Liver (tissue), 9 donors: ENCODE measurements around the gene SORL1. TPM values are rescaled to one million over a fixed set of nuclear protein-coding genes. Genes with fewer than 3 reads are reported as not detected.

Source experiments
- DNase-seq: peaks from one replicate; pipeline ENCODE4 v3.0.0-alpha.2; 2017; ENCODE audit warnings: low spot score
- H3K27ac ChIP-seq, 2 donors: one replicate each; pipeline ENCODE4 v1.7.0; 2013; ENCODE audit warnings: inconsistent platforms in 2 of 2, low read length in 2 of 2, control low read depth in 1 of 2, low read depth in 1 of 2, mild to moderate bottlenecking in 1 of 2
- H3K27me3 ChIP-seq, 4 donors: one replicate each; pipeline versions ENCODE4 v1.6.1 to v1.7.0; 2013; ENCODE audit warnings: low read length in 3 of 4, inconsistent platforms in 1 of 4, mild to moderate bottlenecking in 1 of 4, moderate library complexity in 1 of 4; ENCODE audit not compliant: control insufficient read depth in 4 of 4, insufficient read depth in 4 of 4
- H3K36me3 ChIP-seq, 4 donors: one replicate each; pipeline versions ENCODE4 v1.6.1 to v1.7.0; 2013; ENCODE audit warnings: low read length in 3 of 4, mild to moderate bottlenecking in 3 of 4, low read depth in 1 of 4, moderate library complexity in 1 of 4; ENCODE audit not compliant: control insufficient read depth in 4 of 4, insufficient read depth in 3 of 4
- H3K4me1 ChIP-seq, 4 donors: one replicate each; pipeline versions ENCODE4 v1.6.1 to v1.7.0; 2013; ENCODE audit warnings: low read length in 3 of 4, mild to moderate bottlenecking in 3 of 4, moderate library complexity in 1 of 4; ENCODE audit not compliant: control insufficient read depth in 4 of 4, insufficient read depth in 4 of 4
- H3K4me3 ChIP-seq, 3 donors: one replicate each; pipeline versions ENCODE4 v1.6.1 to v1.7.0; 2013; ENCODE audit warnings: low read length in 3 of 3, control low read depth in 1 of 3, low read depth in 1 of 3, mild to moderate bottlenecking in 1 of 3
- H3K9ac ChIP-seq, 2 donors: one replicate each; pipeline ENCODE4 v1.7.0; 2013; ENCODE audit warnings: low read length in 2 of 2, mild to moderate bottlenecking in 2 of 2, moderate library complexity in 2 of 2, control low read depth in 1 of 2, low read depth in 1 of 2
- H3K9me3 ChIP-seq, 4 donors: one replicate each; pipeline versions ENCODE4 v1.6.1 to v1.7.0; 2013; ENCODE audit warnings: low read length in 3 of 4; ENCODE audit not compliant: control insufficient read depth in 4 of 4
- ATF3 ChIP-seq: IDR thresholded peaks from 2 replicates; pipeline ENCODE4 v1.6.1; 2016; ENCODE audit warnings: antibody characterized with exemption
- CTCF ChIP-seq: fragments of 150-350 bp; IDR thresholded peaks from 2 replicates; pipeline ENCODE4 v1.5.1; 2017; ENCODE audit warnings: improper control_type of control experiment, low read depth, low read length; ENCODE audit not compliant: missing input control
- EGR1 ChIP-seq, 2 donors: IDR thresholded peaks; 2 replicates each; pipeline ENCODE4 v1.6.1; 2016 to 2018; ENCODE audit warnings: antibody characterized with exemption in 2 of 2, low read depth in 2 of 2
- FOXA1 ChIP-seq: IDR thresholded peaks from 2 replicates; pipeline ENCODE4 v1.6.1; 2016; ENCODE audit warnings: antibody characterized with exemption
- FOXA2 ChIP-seq: IDR thresholded peaks from 2 replicates; pipeline ENCODE4 v1.6.1; 2016; ENCODE audit warnings: antibody characterized with exemption
- GABPA ChIP-seq, 2 donors: IDR thresholded peaks in 1 of 2; conservative IDR thresholded peaks in 1 of 2; 2 replicates each; pipeline ENCODE4 v1.6.1; 2016; ENCODE audit warnings: antibody characterized with exemption in 2 of 2, mild to moderate bottlenecking in 1 of 2, moderate library complexity in 1 of 2
- HNF4A ChIP-seq, 2 donors: conservative IDR thresholded peaks; 2 replicates each; pipeline ENCODE4 v1.6.1; 2016; ENCODE audit warnings: antibody characterized with exemption in 2 of 2, mild to moderate bottlenecking in 2 of 2
- JUND ChIP-seq, 2 donors: IDR thresholded peaks; 2 replicates each; pipeline ENCODE4 v1.6.1; 2016; ENCODE audit warnings: antibody characterized with exemption in 2 of 2
- MAX ChIP-seq: IDR thresholded peaks from 2 replicates; pipeline ENCODE4 v1.6.1; 2016; ENCODE audit warnings: antibody characterized with exemption
- NR2F2 ChIP-seq: IDR thresholded peaks from 2 replicates; pipeline ENCODE4 v1.6.1; 2016; ENCODE audit warnings: antibody characterized with exemption
- RAD21 ChIP-seq, 2 donors: IDR thresholded peaks; 2 replicates each; pipeline ENCODE4 v1.6.1; 2016; ENCODE audit warnings: antibody characterized with exemption in 2 of 2, mild to moderate bottlenecking in 2 of 2
- RXRA ChIP-seq, 2 donors: IDR thresholded peaks; 2 replicates each; pipeline ENCODE4 v1.6.1; 2017 to 2018; ENCODE audit warnings: antibody characterized with exemption in 2 of 2, mild to moderate bottlenecking in 1 of 2
- SP1 ChIP-seq: IDR thresholded peaks from 2 replicates; pipeline ENCODE4 v1.6.1; 2018; ENCODE audit warnings: antibody characterized with exemption, mild to moderate bottlenecking
- TAF1 ChIP-seq: conservative IDR thresholded peaks from 2 replicates; pipeline ENCODE4 v1.6.1; 2016; ENCODE audit warnings: antibody characterized with exemption, mild to moderate bottlenecking
- YY1 ChIP-seq: IDR thresholded peaks from 2 replicates; pipeline ENCODE4 v1.6.1; 2016; ENCODE audit warnings: antibody characterized with exemption, mild to moderate bottlenecking
- ZBTB33 ChIP-seq: IDR thresholded peaks from 2 replicates; pipeline ENCODE4 v1.6.1; 2016; ENCODE audit warnings: antibody characterized with exemption
- WGBS: extraction: QIAGEN DNeasy Blood & Tissue Kit; methylation state at CpG from one replicate; pipeline ENCODE4 v1.1.7; 2013; 5-methylcytosine and 5-hydroxymethylcytosine counted together
- polyA plus RNA-seq, 2 donors: library from polyadenylated mRNA; stranded (reverse) in 1 of 2; unstranded in 1 of 2; fragments of 200-250 nt in 1 of 2; fragments of >200 nt in 1 of 2; fragmentation: Nextera tagmentation in 1 of 2; extraction: Ambion mirVana in 1 of 2; gene quantifications; one replicate each; pipeline versions ENCODE4 v1.2.1 to v1.2.3, GENCODE V29; 2013 to 2015
- total RNA-seq, 2 donors: library from RNA; depleted of rRNA; stranded (reverse); fragments of >200 nt; gene quantifications; one replicate each; pipeline ENCODE4 v1.2.3, GENCODE V29; 2014
- donor health status: healthy.
- donor health status: healthy.
- donor health status: healthy.
- donor health status: healthy.
- donor health status: healthy.

SORL1 gene
- total and polyA plus RNA-seq, 4 donors = 14.6 to 124 (median 25.4) TPM

GRCh38 chr11:121578251-121578976 lies 126.3 kb downstream of the SORL1 start:
- TF ChIP-seq RAD21 (IDR thresholded peaks at IDR 0.05) (no peak), EGR1 (IDR thresholded peaks at IDR 0.05; ENCODE audit: low read depth in 2 of 2) (no peak), RXRA (IDR thresholded peaks at IDR 0.05) (no peak), ZBTB33 (no peak), FOXA1 (no peak), CTCF (no peak), SP1 (no peak), MAX (no peak), JUND (IDR thresholded peaks at IDR 0.05) (no peak)
- Histone ChIP-seq H3K9me3 (no peaks in the 10 kb centered on the region), H3K4me3 (no peak overlapping the region), H3K27ac (peak overlapping the region; percentile 28 to 41), H3K27me3 (no peaks in the 10 kb centered on the region), H3K36me3 (peaks cover 4 to 27% (median 19%) of the 10 kb centered on the region in 4 donors), H3K9ac (no peak overlapping the region), H3K4me1 (peaks cover 2 to 39% (median 7%) of the 10 kb centered on the region in 4 donors)
- WGBS = 74% methylated on average over 10 of the region's 10 CpGs
- no peak for DNase-seq

- H3K9me3 ChIP-seq = no peaks in the 10 kb centered on the region
- H3K36me3 ChIP-seq = peaks cover 5 to 23% (median 16%) of the 10 kb centered on the region in 4 donors
- peaks cover 4 to 45% (median 9%) of the 10 kb centered on the region in 4 donors for H3K4me1 ChIP-seq
- no peak overlapping the region for H3K9ac ChIP-seq
- TF ChIP-seq SP1 (no peak), CTCF (no peak), ATF3 (no peak), NR2F2 (no peak), GABPA (IDR thresholded peaks at IDR 0.05 in 1 of 2, conservative IDR thresholded peaks at IDR 0.05 in 1 of 2) (no peak), JUND (IDR thresholded peaks at IDR 0.05) (no peak), FOXA2 (no peak), ZBTB33 (no peak), YY1 (no peak), RXRA (IDR thresholded peaks at IDR 0.05) (no peak), MAX (no peak), TAF1 (no peak), RAD21 (IDR thresholded peaks at IDR 0.05) (no peak), HNF4A (conservative IDR thresholded peaks at IDR 0.05) (no peak)
- no peaks in the 10 kb centered on the region for H3K27me3 ChIP-seq
- H3K27ac ChIP-seq = peak overlapping the region; percentile 32 to 89
- 96% methylated on average over 4 of the region's 4 CpGs for WGBS
- no peak overlapping the region for H3K4me3 ChIP-seq
- no peak for DNase-seq
Observed at GRCh38 chr11:121580154-121580553, 128.0 kb downstream of the SORL1 start.
